Dermis lymphatic vessel endothelial cell (primary cell): Measurements from ENCODE around the gene TBXT. TPM values are rescaled to one million over a fixed set of nuclear protein-coding genes. Genes with fewer than 3 reads are reported as not detected.

Source experiments
- total RNA-seq: library from RNA; depleted of rRNA; stranded (reverse); fragments of >200 nt; gene quantifications from 2 replicates; pipeline ENCODE4 v1.2.1, GENCODE V29; 2014

Gene TBXT, protein sequence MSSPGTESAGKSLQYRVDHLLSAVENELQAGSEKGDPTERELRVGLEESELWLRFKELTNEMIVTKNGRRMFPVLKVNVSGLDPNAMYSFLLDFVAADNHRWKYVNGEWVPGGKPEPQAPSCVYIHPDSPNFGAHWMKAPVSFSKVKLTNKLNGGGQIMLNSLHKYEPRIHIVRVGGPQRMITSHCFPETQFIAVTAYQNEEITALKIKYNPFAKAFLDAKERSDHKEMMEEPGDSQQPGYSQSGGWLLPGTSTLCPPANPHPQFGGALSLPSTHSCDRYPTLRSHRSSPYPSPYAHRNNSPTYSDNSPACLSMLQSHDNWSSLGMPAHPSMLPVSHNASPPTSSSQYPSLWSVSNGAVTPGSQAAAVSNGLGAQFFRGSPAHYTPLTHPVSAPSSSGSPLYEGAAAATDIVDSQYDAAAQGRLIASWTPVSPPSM
- total RNA-seq: not detected in 2 replicates

DNA sequence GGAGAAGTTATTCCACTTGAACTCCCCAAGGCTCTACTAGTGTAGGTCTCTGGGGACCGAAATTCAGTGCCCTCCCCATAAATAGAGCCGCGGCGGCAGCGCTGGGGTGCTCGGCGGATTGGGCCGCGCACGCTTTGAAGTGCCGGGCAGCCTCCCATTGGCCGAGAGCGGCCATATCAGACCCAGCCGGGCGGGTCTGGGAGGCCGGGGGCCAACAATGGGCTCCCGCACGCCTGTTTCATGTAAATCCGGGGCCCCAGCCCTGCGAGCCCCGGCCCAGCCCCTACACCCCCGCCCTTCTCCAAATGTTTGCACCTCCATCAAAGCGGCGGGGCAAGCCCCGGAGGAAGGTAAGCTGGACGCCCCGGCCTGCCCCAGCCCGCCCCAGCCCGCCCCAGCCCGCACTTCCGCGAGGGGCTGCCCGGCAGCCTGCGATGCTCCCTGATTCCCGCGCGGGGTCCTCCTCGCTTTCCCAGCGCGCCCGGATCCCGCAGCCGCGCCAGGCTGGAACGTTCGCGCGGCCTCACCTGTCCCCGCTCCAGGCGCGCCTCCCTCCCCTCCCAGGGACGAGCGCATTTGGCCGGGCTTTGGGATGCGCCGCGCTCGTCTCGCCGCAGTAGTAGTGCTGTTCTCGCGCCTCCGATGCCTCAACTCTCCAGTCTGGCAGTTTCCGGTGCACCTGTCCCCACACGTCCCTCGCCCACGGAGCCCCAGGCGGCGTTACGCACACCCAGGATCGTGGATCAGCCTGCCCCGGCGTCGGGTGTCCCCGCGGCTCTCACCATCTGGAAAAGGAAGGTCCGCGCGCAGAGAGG is at the start of gene TBXT:
TBXT (minus strand) TSS at position 51 of the 815 bp plus-strand sequence. CDS start 260 bp downstream, outside the sequence.

Other genes starting within 250 kb of the TBXT start
- gene PRR18, start 140.5 kb upstream of the TBXT start, total RNA-seq: not detected in 2 replicates
- 22.1 and 26.2 TPM in 2 replicates for gene SFT2D1, start 174.7 kb upstream of the TBXT start, total RNA-seq
- gene MPC1, start 215.1 kb upstream of the TBXT start, total RNA-seq: 19.1 and 27.2 TPM in 2 replicates